Tibial nerve (tissue), 4 donors: ENCODE data around the gene PVR.
"Not testable (repeated sequence)": the region's sequence is repeated elsewhere in the genome, so short reads cannot be mapped to it uniquely, and the experiment has no call there.

Experiments used
- EP300 ChIP-seq, 2 donors: sonication (generic); formaldehyde crosslinking; IDR thresholded peaks; one replicate each; pipeline ENCODE4 v1.6.1; 2017; ENCODE audit warnings: antibody characterized with exemption in 2 of 2, mild to moderate bottlenecking in 1 of 2
- POLR2A ChIP-seq, 2 donors: fragments of 450-650 bp; IDR thresholded peaks; one replicate each; pipeline ENCODE4 v1.6.1; 2017; ENCODE audit warnings: antibody characterized with exemption in 2 of 2, mild to moderate bottlenecking in 2 of 2, moderate library complexity in 2 of 2
- TF ChIP-seq, protein P1 (sequence below), 5 experiments: fragments of 200-600 bp in 3 of 5; fragments of 450-650 bp in 2 of 5; sonication (generic) in 3 of 5; IDR thresholded peaks; one replicate each; pipeline ENCODE4 v1.5.1; 2016 to 2019; ENCODE audit warnings: antibody characterized with exemption in 5 of 5, mild to moderate bottlenecking in 3 of 5, moderate library complexity in 2 of 5

DNA sequence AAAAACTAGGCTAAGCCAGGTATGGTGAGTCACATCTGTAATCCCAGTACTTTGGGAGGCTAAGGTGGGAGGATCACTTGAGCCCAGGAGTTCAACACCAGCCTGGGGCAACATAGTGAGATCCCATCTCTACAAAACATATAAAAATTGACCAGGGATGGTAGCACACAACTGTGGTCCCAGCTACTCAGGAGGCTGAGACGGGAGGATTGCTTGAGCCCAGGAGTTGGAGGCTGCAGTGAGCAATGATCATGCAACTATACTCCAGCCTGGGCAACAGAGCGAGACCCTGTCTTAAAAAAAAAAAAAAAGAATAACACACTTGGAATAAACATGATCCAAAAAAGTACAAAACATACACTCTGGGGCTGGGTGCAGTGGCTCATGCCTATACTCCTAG is 26.3 kb downstream of the PVR start:
- TF ChIP-seq, protein P1, sequence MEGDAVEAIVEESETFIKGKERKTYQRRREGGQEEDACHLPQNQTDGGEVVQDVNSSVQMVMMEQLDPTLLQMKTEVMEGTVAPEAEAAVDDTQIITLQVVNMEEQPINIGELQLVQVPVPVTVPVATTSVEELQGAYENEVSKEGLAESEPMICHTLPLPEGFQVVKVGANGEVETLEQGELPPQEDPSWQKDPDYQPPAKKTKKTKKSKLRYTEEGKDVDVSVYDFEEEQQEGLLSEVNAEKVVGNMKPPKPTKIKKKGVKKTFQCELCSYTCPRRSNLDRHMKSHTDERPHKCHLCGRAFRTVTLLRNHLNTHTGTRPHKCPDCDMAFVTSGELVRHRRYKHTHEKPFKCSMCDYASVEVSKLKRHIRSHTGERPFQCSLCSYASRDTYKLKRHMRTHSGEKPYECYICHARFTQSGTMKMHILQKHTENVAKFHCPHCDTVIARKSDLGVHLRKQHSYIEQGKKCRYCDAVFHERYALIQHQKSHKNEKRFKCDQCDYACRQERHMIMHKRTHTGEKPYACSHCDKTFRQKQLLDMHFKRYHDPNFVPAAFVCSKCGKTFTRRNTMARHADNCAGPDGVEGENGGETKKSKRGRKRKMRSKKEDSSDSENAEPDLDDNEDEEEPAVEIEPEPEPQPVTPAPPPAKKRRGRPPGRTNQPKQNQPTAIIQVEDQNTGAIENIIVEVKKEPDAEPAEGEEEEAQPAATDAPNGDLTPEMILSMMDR (IDR thresholded peaks at IDR 0.05): not testable (repeated sequence)
- not testable (repeated sequence) for TF ChIP-seq POLR2A, EP300 (IDR thresholded peaks at IDR 0.05)
